Ectodermal cell (in vitro differentiated cells): ENCODE measurements around the gene KCNA2.

Experiments
- H3K27ac ChIP-seq: 2 replicates; pipeline ENCODE4 v1.7.0; 2013; ENCODE audit warnings: mild to moderate bottlenecking, low read depth, low read length; ENCODE audit not compliant: insufficient read depth, poor library complexity, severe bottlenecking
- H3K27me3 ChIP-seq: 2 replicates; pipeline ENCODE4 v1.7.0; 2013; ENCODE audit warnings: mild to moderate bottlenecking, low read length; ENCODE audit not compliant: insufficient read depth, control insufficient read depth, poor library complexity, severe bottlenecking
- H3K36me3 ChIP-seq: one replicate; pipeline ENCODE4 v1.7.0; 2013; ENCODE audit warnings: low read length; ENCODE audit not compliant: control insufficient read depth, insufficient read depth
- H3K4me1 ChIP-seq: one replicate; pipeline ENCODE4 v1.7.0; 2013; ENCODE audit warnings: low read length; ENCODE audit not compliant: control insufficient read depth, insufficient read depth
- H3K4me3 ChIP-seq: 2 replicates; pipeline ENCODE4 v1.7.0; 2013; ENCODE audit warnings: low read depth, low read length, control low read depth; ENCODE audit not compliant: insufficient read depth
- H3K9me3 ChIP-seq: 2 replicates; pipeline ENCODE4 v1.7.0; 2013; ENCODE audit warnings: mild to moderate bottlenecking, low read length, moderate library complexity; ENCODE audit not compliant: control insufficient read depth
- WGBS, 2 experiments: methylation state at CpG; one replicate each; pipeline ENCODE4 v1.1.7; 2013; ENCODE audit warnings: missing lambda C conversion rate in 2 of 2; 5-methylcytosine and 5-hydroxymethylcytosine counted together

Gene KCNA2

GRCh38 chr1:110555807-110556470, 50.2 kb downstream of the KCNA2 start:
- no peaks in the 10 kb centered on the region for H3K9me3 ChIP-seq
- 68 to 69% methylated on average over 10 to 11 of the region's 11 CpGs for WGBS, 2 experiments
- peak overlapping the region; percentile 33 for H3K4me3 ChIP-seq
- no peaks in the 10 kb centered on the region for H3K36me3 ChIP-seq
- H3K27ac ChIP-seq: no peak overlapping the region
- peaks cover 55% of the 10 kb centered on the region for H3K27me3 ChIP-seq
- peaks cover 5% of the 10 kb centered on the region for H3K4me1 ChIP-seq

- Histone ChIP-seq H3K27me3 (peaks cover 55% of the 10 kb centered on the region), H3K4me1 (peaks cover 5% of the 10 kb centered on the region), H3K9me3 (no peaks in the 10 kb centered on the region), H3K4me3 (peak overlapping the region; percentile 33), H3K27ac (no peak overlapping the region), H3K36me3 (no peaks in the 10 kb centered on the region)
- WGBS, 2 experiments: 14 to 15% methylated on average over 53 of the region's 53 CpGs
Measured at GRCh38 chr1:110554871-110555801, 51.0 kb downstream of the KCNA2 start.

GRCh38 chr1:110551278-110551809, 54.8 kb downstream of the KCNA2 start:
- H3K27me3 ChIP-seq: peaks cover 48% of the 10 kb centered on the region
- H3K9me3 ChIP-seq: no peaks in the 10 kb centered on the region
- no peak overlapping the region for H3K4me3 ChIP-seq
- no peak overlapping the region for H3K27ac ChIP-seq
- no peaks in the 10 kb centered on the region for H3K36me3 ChIP-seq
- H3K4me1 ChIP-seq: peaks cover 5% of the 10 kb centered on the region
- 85 to 92% methylated on average over 1 of the region's 1 CpG for WGBS, 2 experiments

- Histone ChIP-seq H3K4me1 (no peaks in the 10 kb centered on the region), H3K9me3 (no peaks in the 10 kb centered on the region), H3K27me3 (peaks cover 36% of the 10 kb centered on the region), H3K27ac (no peak overlapping the region), H3K36me3 (no peaks in the 10 kb centered on the region), H3K4me3 (no peak overlapping the region)
- WGBS, 2 experiments: 84 to 89% methylated on average over 2 of the region's 2 CpGs
Measured at GRCh38 chr1:110549831-110550230, 56.3 kb downstream of the KCNA2 start.

- H3K4me1 ChIP-seq: no peaks in the 10 kb centered on the region
- H3K9me3 ChIP-seq: no peaks in the 10 kb centered on the region
- H3K27ac ChIP-seq: no peak overlapping the region
- peaks cover 22% of the 10 kb centered on the region for H3K27me3 ChIP-seq
- no peaks in the 10 kb centered on the region for H3K36me3 ChIP-seq
- H3K4me3 ChIP-seq: no peak overlapping the region
- 43 to 49% methylated on average over 4 of the region's 4 CpGs for WGBS, 2 experiments
Measured at GRCh38 chr1:110548381-110548780, 57.8 kb downstream of the KCNA2 start.

GRCh38 chr1:110547017-110547416, 59.1 kb downstream of the KCNA2 start:
- Histone ChIP-seq H3K27me3 (peaks cover 12% of the 10 kb centered on the region), H3K4me3 (no peak overlapping the region), H3K27ac (no peak overlapping the region), H3K9me3 (no peaks in the 10 kb centered on the region), H3K36me3 (no peaks in the 10 kb centered on the region), H3K4me1 (no peaks in the 10 kb centered on the region)
- 67 to 80% methylated on average over 2 of the region's 2 CpGs for WGBS, 2 experiments

- Histone ChIP-seq H3K27me3 (peaks cover 3% of the 10 kb centered on the region), H3K4me1 (no peaks in the 10 kb centered on the region), H3K27ac (no peak overlapping the region), H3K9me3 (no peaks in the 10 kb centered on the region), H3K4me3 (no peak overlapping the region), H3K36me3 (no peaks in the 10 kb centered on the region)
- WGBS, 2 experiments: 84% methylated on average over 1 to 2 of the region's 2 CpGs
Measured at GRCh38 chr1:110545492-110545891, 60.7 kb downstream of the KCNA2 start.

- Histone ChIP-seq H3K36me3 (no peaks in the 10 kb centered on the region), H3K27me3 (peaks cover 3% of the 10 kb centered on the region), H3K4me3 (no peak overlapping the region), H3K9me3 (no peaks in the 10 kb centered on the region), H3K4me1 (no peaks in the 10 kb centered on the region), H3K27ac (no peak overlapping the region)
- WGBS, 2 experiments: 86 to 88% methylated on average over 3 of the region's 3 CpGs
Measured at GRCh38 chr1:110544753-110545152, 61.4 kb downstream of the KCNA2 start.
